ENCODE results near the gene NFKB1.

GRCh38 chr4:102469806-102470205 is 31.4 kb upstream of the NFKB1 start:
- TF ChIP-seq, protein P1, sequence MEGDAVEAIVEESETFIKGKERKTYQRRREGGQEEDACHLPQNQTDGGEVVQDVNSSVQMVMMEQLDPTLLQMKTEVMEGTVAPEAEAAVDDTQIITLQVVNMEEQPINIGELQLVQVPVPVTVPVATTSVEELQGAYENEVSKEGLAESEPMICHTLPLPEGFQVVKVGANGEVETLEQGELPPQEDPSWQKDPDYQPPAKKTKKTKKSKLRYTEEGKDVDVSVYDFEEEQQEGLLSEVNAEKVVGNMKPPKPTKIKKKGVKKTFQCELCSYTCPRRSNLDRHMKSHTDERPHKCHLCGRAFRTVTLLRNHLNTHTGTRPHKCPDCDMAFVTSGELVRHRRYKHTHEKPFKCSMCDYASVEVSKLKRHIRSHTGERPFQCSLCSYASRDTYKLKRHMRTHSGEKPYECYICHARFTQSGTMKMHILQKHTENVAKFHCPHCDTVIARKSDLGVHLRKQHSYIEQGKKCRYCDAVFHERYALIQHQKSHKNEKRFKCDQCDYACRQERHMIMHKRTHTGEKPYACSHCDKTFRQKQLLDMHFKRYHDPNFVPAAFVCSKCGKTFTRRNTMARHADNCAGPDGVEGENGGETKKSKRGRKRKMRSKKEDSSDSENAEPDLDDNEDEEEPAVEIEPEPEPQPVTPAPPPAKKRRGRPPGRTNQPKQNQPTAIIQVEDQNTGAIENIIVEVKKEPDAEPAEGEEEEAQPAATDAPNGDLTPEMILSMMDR (IDR thresholded peaks at IDR 0.05) = no peak
- no peak for TF ChIP-seq POLR2A (IDR thresholded peaks at IDR 0.05)

Measured in adrenal gland (tissue), 5 donors.